HepG2 (cell line): ENCODE results near the gene HOXA13. TPM values are rescaled to one million over a fixed set of nuclear protein-coding genes. Genes with fewer than 3 reads are reported as not detected.

ENCODE experiments used
- ATAC-seq: fragments of 200-7000 bp; cut with Tn5 transposase; 3 replicates; pipeline ENCODE4 v1.9.1; 2020; ENCODE audit warnings: mild to moderate bottlenecking, moderate library complexity
- BruUV-seq: library from RNA; stranded (reverse); fragments of 400-500 nt; replicated peaks from 2 replicates; lab custom pipeline; 2021; lab: Mats Ljungman, UMichigan
- CTCF ChIA-PET: fragments of 300-600 bp; formaldehyde crosslinking; extraction: SDS; loops from one replicate; lab custom pipeline; 2021; ENCODE audit warnings: low total read pairs, inconsistent platforms, low intra/inter-chr PET ratio; lab: Yijun Ruan, JAX
- POLR2A ChIA-PET: fragments of 350-600 bp; sonication (Branson Sonifier 250); formaldehyde crosslinking; loops from one replicate; lab custom pipeline; 2020; ENCODE audit warnings: antibody characterized with exemption, inconsistent platforms; lab: Yijun Ruan, JAX
- DNase-seq: peaks from one replicate; pipeline ENCODE4 v3.0.0-alpha.2; 2015; ENCODE audit warnings: low spot score
- FAIRE-seq: peaks from 3 replicates; lab custom pipeline; 2011; peaks lifted over from hg19 to GRCh38; lab: Jason Lieb, UNC
- H2AFZ ChIP-seq: one replicate; pipeline ENCODE4 v1.6.1; 2011; ENCODE audit warnings: low read length, inconsistent platforms
- H3K27ac ChIP-seq: fragments of 300-600 bp; 3 replicates; pipeline ENCODE4 v1.8.0; 2011; ENCODE audit warnings: mixed run types, mild to moderate bottlenecking, mixed read lengths, low read length, inconsistent platforms; ENCODE audit not compliant: insufficient read depth; ENCODE audit errors: extremely low read length
- H3K27me3 ChIP-seq, 2 experiments: fragments of 200-600 bp in 1 of 2; 2 replicates in 1 of 2; 3 replicates in 1 of 2; pipeline versions ENCODE4 v1.6.0 to v1.8.0; 2011; ENCODE audit warnings: low read length in 2 of 2, mild to moderate bottlenecking in 2 of 2, moderate library complexity in 2 of 2, inconsistent platforms in 1 of 2; ENCODE audit not compliant: insufficient read depth in 2 of 2, control insufficient read depth in 1 of 2
- H3K36me3 ChIP-seq, 2 experiments: fragments of 200-600 bp in 1 of 2; replicated peaks in 1 of 2; 2 replicates in 1 of 2; 3 replicates in 1 of 2; pipeline versions ENCODE4 v1.5.1 to v1.8.0; 2011; ENCODE audit warnings: low read length in 2 of 2, inconsistent platforms in 1 of 2; ENCODE audit not compliant: insufficient read depth in 2 of 2, control insufficient read depth in 1 of 2
- H3K4me1 ChIP-seq: 2 replicates; pipeline ENCODE4 v1.5.1; 2012; ENCODE audit warnings: low read length, inconsistent platforms; ENCODE audit not compliant: insufficient read depth
- H3K4me2 ChIP-seq: 2 replicates; pipeline ENCODE4 v1.6.0; 2011; ENCODE audit warnings: low read depth, low read length, inconsistent platforms
- H3K4me3 ChIP-seq, 3 experiments: fragments of 200-600 bp in 1 of 3; sonication (generic), shearing (Covaris generic) in 1 of 3; replicated peaks in 1 of 3; 2 replicates each; pipeline ENCODE4 v1.5.1; 2011 to 2016; ENCODE audit warnings: low read length in 3 of 3, inconsistent platforms in 2 of 3, low read depth in 2 of 3, mild to moderate bottlenecking in 2 of 3, control low read depth in 1 of 3, mixed read lengths in 1 of 3; ENCODE audit not compliant: insufficient read depth in 1 of 3
- H3K79me2 ChIP-seq: one replicate; pipeline ENCODE4 v1.6.1; 2011; ENCODE audit warnings: low read length, inconsistent platforms; ENCODE audit not compliant: insufficient read depth
- H3K9ac ChIP-seq: 2 replicates; pipeline ENCODE4 v1.6.0; 2011; ENCODE audit warnings: mild to moderate bottlenecking, low read depth, low read length, inconsistent platforms; ENCODE audit not compliant: insufficient read depth
- H3K9me3 ChIP-seq: 2 replicates; pipeline ENCODE4 v1.5.1; 2012; ENCODE audit warnings: mild to moderate bottlenecking, low read length
- H4K20me1 ChIP-seq: 2 replicates; pipeline ENCODE4 v1.6.0; 2011; ENCODE audit warnings: inconsistent platforms, mild to moderate bottlenecking, low read length, moderate library complexity; ENCODE audit not compliant: insufficient read depth
- EZH2 ChIP-seq: conservative IDR thresholded peaks from 2 replicates; pipeline ENCODE4 v1.6.1; 2012; ENCODE audit warnings: mild to moderate bottlenecking, low read depth, low read length, moderate library complexity
- MTF2 ChIP-seq: sonication (generic); formaldehyde crosslinking; IDR thresholded peaks from 2 replicates; pipeline ENCODE4 v1.5.0; 2020; ENCODE audit warnings: missing genetic modification reagents, borderline replicate concordance
- NRL ChIP-seq: sonication (generic); formaldehyde crosslinking; IDR thresholded peaks from 2 replicates; pipeline ENCODE4 v1.5.0; 2020; ENCODE audit warnings: missing genetic modification reagents, mild to moderate bottlenecking, moderate library complexity, borderline replicate concordance
- ZNF777 ChIP-seq: sonication (generic); formaldehyde crosslinking; IDR thresholded peaks from 2 replicates; pipeline ENCODE4 v1.4.0; 2020; ENCODE audit warnings: missing genetic modification reagents
- ZNF883 ChIP-seq: sonication (generic); formaldehyde crosslinking; IDR thresholded peaks from 2 replicates; pipeline ENCODE4 v1.5.1; 2020; ENCODE audit warnings: mild to moderate bottlenecking, missing genetic modification reagents; ENCODE audit errors: not compliant biosample characterization
- WGBS: methylation state at CpG from one replicate; pipeline ENCODE4 v1.1.6; 2017; ENCODE audit warnings: low lambda C conversion rate; 5-methylcytosine and 5-hydroxymethylcytosine counted together
- in situ Hi-C: cut with HindIII; loops from 2 replicates; pipeline ENCODE4 v1.10.0; 2017; ENCODE audit warnings: low pct_unique_long_range_greater_than_20kb; ENCODE audit not compliant: extremely low pct_ligation_motif_present
- intact Hi-C: fragments of 100-400 bp; cut with micrococcal nuclease; formaldehyde crosslinking; loops from one replicate; pipeline ENCODE4 v1.10.0; 2022; ENCODE audit not compliant: unreplicated experiment
- polyA plus RNA-seq, 8 experiments: library from polyadenylated mRNA; depleted of rRNA in 3 of 8; stranded (reverse) in 7 of 8; unstranded in 1 of 8; fragments of >200 nt; fragmentation: Illumina TruSeq in 4 of 8; extraction: Trizol in 4 of 8; gene quantifications; 2 replicates each; pipeline versions ENCODE4 v1.2.1 to v1.2.3, GENCODE V29; 2011 to 2016; ENCODE audit warnings: low read depth in 4 of 8, missing spikeins in 1 of 8, mixed read lengths in 1 of 8; ENCODE audit not compliant: insufficient read depth in 1 of 8
- total RNA-seq, 5 experiments: library from RNA; depleted of rRNA; stranded (reverse); fragments of >200 nt; fragmentation: Illumina TruSeq; extraction: Trizol; gene quantifications; 2 replicates each; pipeline ENCODE4 v1.2.3, GENCODE V29; 2016; ENCODE audit warnings: low read depth in 1 of 5
- TF ChIP-seq, protein P1 (sequence below): sonication (generic); formaldehyde crosslinking; IDR thresholded peaks from 2 replicates; pipeline ENCODE4 v1.8.0; 2022; ENCODE audit warnings: mild to moderate bottlenecking, missing genetic modification reagents, moderate library complexity
- TF ChIP-seq, protein P2 (sequence below): sonication (generic); formaldehyde crosslinking; IDR thresholded peaks from 2 replicates; pipeline ENCODE4 v1.4.0; 2020; ENCODE audit warnings: missing genetic modification reagents
- TF ChIP-seq, protein P3 (sequence below), 2 experiments: sonication (generic) in 1 of 2; formaldehyde crosslinking in 1 of 2; IDR thresholded peaks; 2 replicates each; pipeline versions ENCODE4 v1.4.0 to v1.6.1; 2016 to 2020; ENCODE audit warnings: borderline replicate concordance in 1 of 2, low read depth in 1 of 2, mild to moderate bottlenecking in 1 of 2, missing genetic modification reagents in 1 of 2
- TF ChIP-seq, protein P4 (sequence below): sonication (generic); formaldehyde crosslinking; IDR thresholded peaks from 2 replicates; pipeline ENCODE4 v1.5.1; 2020; ENCODE audit warnings: mild to moderate bottlenecking, missing genetic modification reagents, moderate library complexity

HOXA13 gene
- total and polyA plus RNA-seq, 2 of the 13 experiments (the other 11 are each of a cell fraction or from before 2014, with no cell fraction given): 0.01 to 0.04 TPM

DNA sequence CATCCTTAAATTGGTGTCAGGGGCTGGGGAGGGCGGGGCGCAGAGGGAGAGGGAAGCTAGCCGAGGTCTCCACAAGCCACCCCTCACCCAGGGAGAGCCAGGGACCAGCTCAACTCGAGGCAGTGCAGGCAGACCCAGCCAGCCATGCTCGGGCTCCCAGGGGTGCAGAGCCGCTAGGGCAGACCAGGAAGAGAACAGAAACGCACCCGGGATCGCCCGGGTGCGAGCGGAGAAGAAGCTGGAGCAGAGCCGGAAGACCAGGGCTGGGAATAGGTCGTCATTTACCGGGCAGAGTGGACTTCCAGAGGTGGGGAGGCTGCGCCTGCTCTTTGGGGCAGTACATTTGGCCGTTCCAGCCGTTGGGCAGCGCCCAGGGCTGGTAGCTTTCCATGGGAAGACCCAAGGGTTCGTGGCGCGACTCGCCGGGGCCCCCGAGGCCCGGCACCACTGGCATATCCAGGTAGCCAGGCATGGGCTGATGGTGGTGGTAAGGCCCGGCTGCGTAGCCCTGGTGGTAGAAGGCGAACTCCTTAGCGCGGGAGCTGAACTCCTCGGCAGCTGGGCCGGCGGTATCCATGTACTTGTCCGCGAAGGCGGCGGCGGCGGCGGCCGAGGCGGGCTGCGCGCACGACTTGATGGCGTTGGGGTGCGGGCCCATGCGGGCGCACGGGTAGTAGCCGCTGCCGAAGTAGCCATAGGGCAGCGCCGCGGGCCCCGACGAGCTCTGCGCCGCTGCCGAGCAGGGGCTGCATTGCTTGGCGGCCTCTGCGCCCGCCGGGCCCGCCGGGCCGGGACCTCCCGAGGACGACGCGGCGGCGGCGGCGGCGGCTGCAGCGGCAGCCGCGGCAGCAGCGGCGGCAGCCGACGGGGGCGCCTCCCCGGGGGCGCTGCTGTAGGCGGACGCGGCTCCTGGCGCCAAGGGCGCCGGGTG is 755 bp downstream of the HOXA13 start:
- POLR2A ChIA-PET: no interaction called here
- peak overlapping the region; percentile 80 for H3K4me2 ChIP-seq
- no TSS peak for BruUV-seq
- H2AFZ ChIP-seq: no peak overlapping the region
- no peak overlapping the region for H3K27ac ChIP-seq
- CTCF ChIA-PET: no interaction called here
- H4K20me1 ChIP-seq: peaks cover 3% of the 10 kb centered on the region; the same call in 1 of the 2 replicates
- no peaks in the 10 kb centered on the region for H3K36me3 ChIP-seq
- no peak for FAIRE-seq
- no peaks in the 10 kb centered on the region for H3K79me2 ChIP-seq
- WGBS: 12% methylated on average over 10 of the region's 93 CpGs
- peak overlapping the region; percentile 46 to 69 (median 49); a peak in 4 of 6 replicates for H3K4me3 ChIP-seq
- in situ Hi-C loops (no loop called here), intact Hi-C loops (loop anchor here (5.0 to 10.0 kb wide), 2 partner anchors 406 to 573 kb away; no protein-coding TSS in a partner anchor)
- no peak overlapping the region for H3K9ac ChIP-seq
- H3K9me3 ChIP-seq: no peaks in the 10 kb centered on the region
- peaks cover 35% of the 10 kb centered on the region for H3K4me1 ChIP-seq
- no peak for DNase-seq
- peaks cover 13 to 66% of the 10 kb centered on the region in 2 experiments for H3K27me3 ChIP-seq
- ATAC-seq: peak; percentile 30
- TF ChIP-seq ZNF883 (CRISPR knock-in tag) (no peak), ZNF777 (peak; percentile 92), MTF2 (peak; percentile 73; the same call in 1 of the 2 replicates), EZH2 (peak; percentile 92), NRL (0 out of 2 replicates have a peak, but pooled peaks have one; percentile 41)
- TF ChIP-seq, protein P1, sequence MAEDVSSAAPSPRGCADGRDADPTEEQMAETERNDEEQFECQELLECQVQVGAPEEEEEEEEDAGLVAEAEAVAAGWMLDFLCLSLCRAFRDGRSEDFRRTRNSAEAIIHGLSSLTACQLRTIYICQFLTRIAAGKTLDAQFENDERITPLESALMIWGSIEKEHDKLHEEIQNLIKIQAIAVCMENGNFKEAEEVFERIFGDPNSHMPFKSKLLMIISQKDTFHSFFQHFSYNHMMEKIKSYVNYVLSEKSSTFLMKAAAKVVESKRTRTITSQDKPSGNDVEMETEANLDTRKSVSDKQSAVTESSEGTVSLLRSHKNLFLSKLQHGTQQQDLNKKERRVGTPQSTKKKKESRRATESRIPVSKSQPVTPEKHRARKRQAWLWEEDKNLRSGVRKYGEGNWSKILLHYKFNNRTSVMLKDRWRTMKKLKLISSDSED (CRISPR knock-in tag): no peak
- TF ChIP-seq, protein P2, sequence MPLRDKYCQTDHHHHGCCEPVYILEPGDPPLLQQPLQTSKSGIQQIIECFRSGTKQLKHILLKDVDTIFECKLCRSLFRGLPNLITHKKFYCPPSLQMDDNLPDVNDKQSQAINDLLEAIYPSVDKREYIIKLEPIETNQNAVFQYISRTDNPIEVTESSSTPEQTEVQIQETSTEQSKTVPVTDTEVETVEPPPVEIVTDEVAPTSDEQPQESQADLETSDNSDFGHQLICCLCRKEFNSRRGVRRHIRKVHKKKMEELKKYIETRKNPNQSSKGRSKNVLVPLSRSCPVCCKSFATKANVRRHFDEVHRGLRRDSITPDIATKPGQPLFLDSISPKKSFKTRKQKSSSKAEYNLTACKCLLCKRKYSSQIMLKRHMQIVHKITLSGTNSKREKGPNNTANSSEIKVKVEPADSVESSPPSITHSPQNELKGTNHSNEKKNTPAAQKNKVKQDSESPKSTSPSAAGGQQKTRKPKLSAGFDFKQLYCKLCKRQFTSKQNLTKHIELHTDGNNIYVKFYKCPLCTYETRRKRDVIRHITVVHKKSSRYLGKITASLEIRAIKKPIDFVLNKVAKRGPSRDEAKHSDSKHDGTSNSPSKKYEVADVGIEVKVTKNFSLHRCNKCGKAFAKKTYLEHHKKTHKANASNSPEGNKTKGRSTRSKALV (CRISPR knock-in tag): peak; percentile 88
- TF ChIP-seq, protein P3, sequence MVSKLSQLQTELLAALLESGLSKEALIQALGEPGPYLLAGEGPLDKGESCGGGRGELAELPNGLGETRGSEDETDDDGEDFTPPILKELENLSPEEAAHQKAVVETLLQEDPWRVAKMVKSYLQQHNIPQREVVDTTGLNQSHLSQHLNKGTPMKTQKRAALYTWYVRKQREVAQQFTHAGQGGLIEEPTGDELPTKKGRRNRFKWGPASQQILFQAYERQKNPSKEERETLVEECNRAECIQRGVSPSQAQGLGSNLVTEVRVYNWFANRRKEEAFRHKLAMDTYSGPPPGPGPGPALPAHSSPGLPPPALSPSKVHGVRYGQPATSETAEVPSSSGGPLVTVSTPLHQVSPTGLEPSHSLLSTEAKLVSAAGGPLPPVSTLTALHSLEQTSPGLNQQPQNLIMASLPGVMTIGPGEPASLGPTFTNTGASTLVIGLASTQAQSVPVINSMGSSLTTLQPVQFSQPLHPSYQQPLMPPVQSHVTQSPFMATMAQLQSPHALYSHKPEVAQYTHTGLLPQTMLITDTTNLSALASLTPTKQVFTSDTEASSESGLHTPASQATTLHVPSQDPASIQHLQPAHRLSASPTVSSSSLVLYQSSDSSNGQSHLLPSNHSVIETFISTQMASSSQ (IDR thresholded peaks at IDR 0.05; ENCODE audit: low read depth): no peak
- TF ChIP-seq, protein P3 (CRISPR knock-in tag; IDR thresholded peaks at IDR 0.05; ENCODE audit: borderline replicate concordance): no peak
- TF ChIP-seq, protein P4, sequence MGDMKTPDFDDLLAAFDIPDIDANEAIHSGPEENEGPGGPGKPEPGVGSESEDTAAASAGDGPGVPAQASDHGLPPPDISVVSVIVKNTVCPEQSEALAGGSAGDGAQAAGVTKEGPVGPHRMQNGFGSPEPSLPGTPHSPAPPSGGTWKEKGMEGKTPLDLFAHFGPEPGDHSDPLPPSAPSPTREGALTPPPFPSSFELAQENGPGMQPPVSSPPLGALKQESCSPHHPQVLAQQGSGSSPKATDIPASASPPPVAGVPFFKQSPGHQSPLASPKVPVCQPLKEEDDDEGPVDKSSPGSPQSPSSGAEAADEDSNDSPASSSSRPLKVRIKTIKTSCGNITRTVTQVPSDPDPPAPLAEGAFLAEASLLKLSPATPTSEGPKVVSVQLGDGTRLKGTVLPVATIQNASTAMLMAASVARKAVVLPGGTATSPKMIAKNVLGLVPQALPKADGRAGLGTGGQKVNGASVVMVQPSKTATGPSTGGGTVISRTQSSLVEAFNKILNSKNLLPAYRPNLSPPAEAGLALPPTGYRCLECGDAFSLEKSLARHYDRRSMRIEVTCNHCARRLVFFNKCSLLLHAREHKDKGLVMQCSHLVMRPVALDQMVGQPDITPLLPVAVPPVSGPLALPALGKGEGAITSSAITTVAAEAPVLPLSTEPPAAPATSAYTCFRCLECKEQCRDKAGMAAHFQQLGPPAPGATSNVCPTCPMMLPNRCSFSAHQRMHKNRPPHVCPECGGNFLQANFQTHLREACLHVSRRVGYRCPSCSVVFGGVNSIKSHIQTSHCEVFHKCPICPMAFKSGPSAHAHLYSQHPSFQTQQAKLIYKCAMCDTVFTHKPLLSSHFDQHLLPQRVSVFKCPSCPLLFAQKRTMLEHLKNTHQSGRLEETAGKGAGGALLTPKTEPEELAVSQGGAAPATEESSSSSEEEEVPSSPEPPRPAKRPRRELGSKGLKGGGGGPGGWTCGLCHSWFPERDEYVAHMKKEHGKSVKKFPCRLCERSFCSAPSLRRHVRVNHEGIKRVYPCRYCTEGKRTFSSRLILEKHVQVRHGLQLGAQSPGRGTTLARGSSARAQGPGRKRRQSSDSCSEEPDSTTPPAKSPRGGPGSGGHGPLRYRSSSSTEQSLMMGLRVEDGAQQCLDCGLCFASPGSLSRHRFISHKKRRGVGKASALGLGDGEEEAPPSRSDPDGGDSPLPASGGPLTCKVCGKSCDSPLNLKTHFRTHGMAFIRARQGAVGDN: peak; percentile 29; the same call in 1 of the 2 replicates
